Nephron (organoid): Measurements from ENCODE around the gene NFAT5.
"Not testable (repeated sequence)": the region's sequence is repeated elsewhere in the genome, so short reads cannot be mapped to it uniquely, and the experiment has no call there.

ENCODE experiments used
- H3K27ac Mint-ChIP-seq, 3 experiments: 2 replicates each; pipeline ENCODE4 v1.8.0; 2020; ENCODE audit warnings: mixed read lengths in 3 of 3, mild to moderate bottlenecking in 2 of 3, moderate library complexity in 1 of 3
- H3K27me3 Mint-ChIP-seq: 2 replicates; pipeline ENCODE4 v1.8.0; 2021; ENCODE audit warnings: low read depth, mild to moderate bottlenecking, moderate library complexity, mixed read lengths
- H3K36me3 Mint-ChIP-seq: 2 replicates; pipeline ENCODE4 v1.8.0; 2020; ENCODE audit warnings: low read depth, mixed read lengths
- H3K4me1 Mint-ChIP-seq: 2 replicates; pipeline ENCODE4 v1.8.0; 2020; ENCODE audit warnings: mixed read lengths
- H3K4me3 Mint-ChIP-seq, 3 experiments: 2 replicates each; pipeline ENCODE4 v1.8.0; 2020; ENCODE audit warnings: mild to moderate bottlenecking in 3 of 3, mixed read lengths in 3 of 3, moderate library complexity in 2 of 3
- H3K9me3 Mint-ChIP-seq: 2 replicates; pipeline ENCODE4 v1.8.0; 2020; ENCODE audit warnings: mixed read lengths
- CTCF ChIP-seq, 3 experiments: fragments of 200-600 bp; sonication (generic); IDR thresholded peaks; one replicate each; pipeline ENCODE4 v1.5.0; 2021; ENCODE audit warnings: antibody characterized with exemption in 3 of 3; ENCODE audit not compliant: unreplicated experiment in 3 of 3

The NFAT5 gene

GRCh38 chr16:69724414-69724873, 158.7 kb downstream of the NFAT5 start:
- Mint-ChIP-seq H3K36me3 (peaks cover 4% of the 10 kb centered on the region), H3K9me3 (no peaks in the 10 kb centered on the region), H3K4me3 (peak overlapping the region in 2 of 3 experiments; percentile 88 to 93), H3K27ac (peak overlapping the region; percentile 61 to 90 (median 78)), H3K4me1 (peaks cover 24% of the 10 kb centered on the region), H3K27me3 (no peaks in the 10 kb centered on the region)
- TF ChIP-seq CTCF (IDR thresholded peaks at IDR 0.05; ENCODE audit: unreplicated experiment in 3 of 3) = no peak

GRCh38 chr16:69724981-69725479, 159.3 kb downstream of the NFAT5 start:
- no peak for TF ChIP-seq CTCF (IDR thresholded peaks at IDR 0.05; ENCODE audit: unreplicated experiment in 3 of 3)
- H3K36me3 Mint-ChIP-seq = peaks cover 4% of the 10 kb centered on the region

GRCh38 chr16:69725480-69726312, 159.9 kb downstream of the NFAT5 start:
- Mint-ChIP-seq H3K4me3 (peak overlapping the region; percentile 88 to 93 (median 88)), H3K27me3 (no peaks in the 10 kb centered on the region), H3K4me1 (peaks cover 24% of the 10 kb centered on the region), H3K27ac (peak overlapping the region; percentile 89 to 93 (median 91)), H3K9me3 (no peaks in the 10 kb centered on the region), H3K36me3 (peaks cover 4% of the 10 kb centered on the region)
- TF ChIP-seq CTCF (IDR thresholded peaks at IDR 0.05; ENCODE audit: unreplicated experiment in 3 of 3) = no peak

More at GRCh38 chr16:69724981-69725479, 159.3 kb downstream of the NFAT5 start:
- no peaks in the 10 kb centered on the region for H3K9me3 Mint-ChIP-seq
- no peaks in the 10 kb centered on the region for H3K27me3 Mint-ChIP-seq
- peaks cover 24% of the 10 kb centered on the region for H3K4me1 Mint-ChIP-seq
- H3K27ac Mint-ChIP-seq = peak overlapping the region; percentile 61 to 90 (median 78)
- H3K4me3 Mint-ChIP-seq = peak overlapping the region; percentile 88 to 93 (median 88)

GRCh38 chr16:69726313-69727060, 160.7 kb downstream of the NFAT5 start, which contains the start of gene NQO1:
Gene NQO1, minus strand, starts transcription at chr16:69726560. Its CDS starts 121 bp downstream, at chr16:69726439.
- H3K27ac Mint-ChIP-seq = peak within 1 kb of the TSS; percentile 89 to 93 (median 91)
- peaks cover 24% of the 10 kb centered on the region for H3K4me1 Mint-ChIP-seq
- no peaks in the 10 kb centered on the region for H3K9me3 Mint-ChIP-seq
- no peak for TF ChIP-seq CTCF (IDR thresholded peaks at IDR 0.05; ENCODE audit: unreplicated experiment in 3 of 3)
- peak within 1 kb of the TSS; percentile 88 to 93 (median 88) for H3K4me3 Mint-ChIP-seq
- no peaks in the 10 kb centered on the region for H3K36me3 Mint-ChIP-seq
- no peaks in the 10 kb centered on the region for H3K27me3 Mint-ChIP-seq

- Mint-ChIP-seq H3K27me3 (no peaks in the 10 kb centered on the region), H3K4me1 (peaks cover 24% of the 10 kb centered on the region), H3K27ac (no peak overlapping the region), H3K4me3 (peak overlapping the region; percentile 15 to 53 (median 38)), H3K36me3 (no peaks in the 10 kb centered on the region), H3K9me3 (no peaks in the 10 kb centered on the region)
- TF ChIP-seq CTCF (IDR thresholded peaks at IDR 0.05; ENCODE audit: unreplicated experiment in 3 of 3) = no peak
Measured at GRCh38 chr16:69727916-69728270, 162.1 kb downstream of the NFAT5 start.

GRCh38 chr16:69729030-69729429, 163.3 kb downstream of the NFAT5 start:
- not testable (repeated sequence) for H3K27me3 Mint-ChIP-seq, H3K36me3 Mint-ChIP-seq, H3K4me3 Mint-ChIP-seq, H3K9me3 Mint-ChIP-seq, H3K27ac Mint-ChIP-seq
- H3K4me1 Mint-ChIP-seq = peaks cover 24% of the 10 kb centered on the region

GRCh38 chr16:69731280-69731679, 165.5 kb downstream of the NFAT5 start:
- not testable (repeated sequence) for H3K4me1 Mint-ChIP-seq, H3K36me3 Mint-ChIP-seq, H3K9me3 Mint-ChIP-seq, H3K4me3 Mint-ChIP-seq, H3K27ac Mint-ChIP-seq, H3K27me3 Mint-ChIP-seq
